IMR-90 (cell line): ENCODE results near the gene PITPNB. TPM values are rescaled to one million over a fixed set of nuclear protein-coding genes. Genes with fewer than 3 reads are reported as not detected.

Source experiments
- ATAC-seq: fragments of 200-7000 bp; cut with Tn5 transposase; 2 replicates; pipeline ENCODE4 v1.9.1; 2020; ENCODE audit warnings: low read depth, mild to moderate bottlenecking, moderate library complexity
- BruUV-seq: library from RNA; stranded (reverse); fragments of 400-500 nt; replicated peaks from 2 replicates; lab custom pipeline; 2021; lab: Mats Ljungman, UMichigan
- CTCF ChIA-PET: fragments of 300-600 bp; formaldehyde crosslinking; extraction: SDS; loops from one replicate; lab custom pipeline; 2021; ENCODE audit warnings: antibody characterized with exemption; lab: Yijun Ruan, JAX
- POLR2A ChIA-PET: fragments of 300-600 bp; sonication (Branson Sonifier 250); formaldehyde crosslinking; loops from one replicate; lab custom pipeline; 2022; ENCODE audit warnings: antibody characterized with exemption; ENCODE audit not compliant: unreplicated experiment; lab: Charles Lee
- DNase-seq: peaks from one replicate; pipeline ENCODE4 v3.0.0; 2013
- H2AFZ ChIP-seq: replicated peaks from 2 replicates; pipeline ENCODE3; 2013; ENCODE audit warnings: low read length, mild to moderate bottlenecking; ENCODE audit not compliant: poor library complexity
- H2AK5ac ChIP-seq: 2 replicates; pipeline ENCODE4 v1.6.1; 2013; ENCODE audit warnings: low read depth, low read length, inconsistent platforms
- H2AK9ac ChIP-seq: replicated peaks from 2 replicates; pipeline ENCODE3; 2013; ENCODE audit warnings: mild to moderate bottlenecking, low read depth, low read length, moderate library complexity; ENCODE audit not compliant: poor library complexity
- H2BK120ac ChIP-seq: 2 replicates; pipeline ENCODE4 v1.6.1; 2013; ENCODE audit warnings: low read depth, low read length, inconsistent platforms
- H2BK15ac ChIP-seq: 3 replicates; pipeline ENCODE4 v1.6.1; 2013; ENCODE audit warnings: low read depth, low read length, inconsistent platforms
- H2BK20ac ChIP-seq: 2 replicates; pipeline ENCODE4 v1.6.1; 2013; ENCODE audit warnings: low read depth, mild to moderate bottlenecking, inconsistent platforms, low read length, moderate library complexity
- H2BK5ac ChIP-seq: 2 replicates; pipeline ENCODE4 v1.6.1; 2013; ENCODE audit warnings: mild to moderate bottlenecking, low read depth, low read length, inconsistent platforms; ENCODE audit not compliant: poor library complexity, severe bottlenecking
- H3K14ac ChIP-seq: replicated peaks from 2 replicates; pipeline ENCODE4 v1.6.1; 2013; ENCODE audit warnings: low read depth, low read length, inconsistent platforms
- H3K18ac ChIP-seq: 2 replicates; pipeline ENCODE4 v1.6.1; 2013; ENCODE audit warnings: low read depth, low read length, control low read depth
- H3K23ac ChIP-seq: 2 replicates; pipeline ENCODE4 v1.6.1; 2013; ENCODE audit warnings: low read depth, low read length, inconsistent platforms
- H3K27ac ChIP-seq: 2 replicates; pipeline ENCODE4 v1.5.1; 2013; ENCODE audit warnings: mild to moderate bottlenecking, control low read depth, low read length; ENCODE audit not compliant: insufficient read depth
- H3K27me3 ChIP-seq: 2 replicates; pipeline ENCODE4 v1.6.1; 2013; ENCODE audit warnings: low read length; ENCODE audit not compliant: control insufficient read depth, insufficient read depth
- H3K36me3 ChIP-seq: 2 replicates; pipeline ENCODE4 v1.6.1; 2013; ENCODE audit warnings: low read length, mixed read lengths; ENCODE audit not compliant: control insufficient read depth, insufficient read depth
- H3K4ac ChIP-seq: 2 replicates; pipeline ENCODE4 v1.6.1; 2013; ENCODE audit warnings: low read depth, low read length, inconsistent platforms
- H3K4me1 ChIP-seq: 2 replicates; pipeline ENCODE4 v1.6.1; 2013; ENCODE audit warnings: low read length, mixed read lengths; ENCODE audit not compliant: control insufficient read depth, insufficient read depth
- H3K4me2 ChIP-seq: 2 replicates; pipeline ENCODE4 v1.6.1; 2013; ENCODE audit warnings: low read depth, mild to moderate bottlenecking, control low read depth, low read length, moderate library complexity
- H3K4me3 ChIP-seq: 2 replicates; pipeline ENCODE4 v1.5.1; 2013; ENCODE audit warnings: low read depth, mild to moderate bottlenecking, control low read depth, low read length, moderate library complexity; ENCODE audit not compliant: insufficient read depth
- H3K56ac ChIP-seq: 2 replicates; pipeline ENCODE4 v1.6.1; 2013; ENCODE audit warnings: low read length, inconsistent platforms; ENCODE audit not compliant: insufficient read depth; ENCODE audit errors: extremely low read depth
- H3K79me1 ChIP-seq, 2 experiments: 2 replicates each; pipeline ENCODE4 v1.6.1; 2013; ENCODE audit warnings: low read length in 2 of 2, inconsistent platforms in 1 of 2, low read depth in 1 of 2
- H3K9ac ChIP-seq: 2 replicates; pipeline ENCODE4 v1.6.1; 2013; ENCODE audit warnings: low read depth, low read length, control low read depth
- H3K9me1 ChIP-seq: 2 replicates; pipeline ENCODE4 v1.6.1; 2013; ENCODE audit warnings: low read length, inconsistent platforms; ENCODE audit not compliant: insufficient read depth
- H3K9me3 ChIP-seq: 2 replicates; pipeline ENCODE4 v1.6.1; 2013; ENCODE audit warnings: low read length; ENCODE audit not compliant: control insufficient read depth, insufficient read depth
- H4K20me1 ChIP-seq: 2 replicates; pipeline ENCODE4 v1.6.1; 2013; ENCODE audit warnings: low read length, inconsistent platforms; ENCODE audit not compliant: insufficient read depth
- H4K5ac ChIP-seq: 2 replicates; pipeline ENCODE4 v1.6.1; 2013; ENCODE audit warnings: mild to moderate bottlenecking, low read depth, low read length, control low read depth
- H4K8ac ChIP-seq, 2 experiments: 2 replicates each; pipeline ENCODE4 v1.6.1; 2013; ENCODE audit warnings: low read depth in 2 of 2, low read length in 2 of 2, control low read depth in 1 of 2, inconsistent platforms in 1 of 2
- H4K91ac ChIP-seq: 2 replicates; pipeline ENCODE4 v1.6.1; 2013; ENCODE audit warnings: low read depth, low read length, inconsistent platforms; ENCODE audit not compliant: insufficient read depth
- FOS ChIP-seq: fragments of 150-350 bp; IDR thresholded peaks from 2 replicates; pipeline ENCODE4 v1.6.1; 2016; ENCODE audit warnings: low read depth, low read length
- MAFK ChIP-seq: IDR thresholded peaks from 2 replicates; pipeline ENCODE4 v1.6.1; 2012; ENCODE audit warnings: low read depth, low read length, improper control_type of control experiment
- RFX5 ChIP-seq: IDR thresholded peaks from 2 replicates; pipeline ENCODE4 v1.8.0; 2012; ENCODE audit warnings: low read depth, mild to moderate bottlenecking, low read length, moderate library complexity
- SMC3 ChIP-seq: fragments of 150-350 bp; IDR thresholded peaks from 2 replicates; pipeline ENCODE4 v1.6.1; 2016; ENCODE audit warnings: low read depth, mild to moderate bottlenecking, antibody characterized with exemption, low read length, moderate library complexity
- WGBS, 2 experiments: methylation state at CpG; one replicate each; pipeline versions ENCODE4 v1.1.5 to v1.1.7; 2013; ENCODE audit warnings: missing lambda C conversion rate in 2 of 2; ENCODE audit not compliant: insufficient read length in 1 of 2; ENCODE audit errors: extremely low coverage in 2 of 2; 5-methylcytosine and 5-hydroxymethylcytosine counted together
- dilution Hi-C: fragments of 300-500 bp; cut with HindIII; formaldehyde crosslinking; loops from one replicate; pipeline ENCODE4 v1.14.3; 2018; ENCODE audit warnings: low sequenced_read_pairs; ENCODE audit not compliant: unreplicated experiment
- in situ Hi-C: fragments of 300-500 bp; cut with MboI; formaldehyde crosslinking; loops from 3 replicates; pipeline ENCODE4 v1.14.3; 2019; ENCODE audit warnings: low sequenced_read_pairs, inconsistent platforms, mixed read lengths
- intact Hi-C: fragments of 100-400 bp; cut with micrococcal nuclease; formaldehyde crosslinking; loops from 2 replicates; pipeline ENCODE4 v1.10.0; 2022
- polyA plus RNA-seq, 3 experiments: library from polyadenylated mRNA; depleted of rRNA; stranded (reverse); fragments of >200 nt; gene quantifications; 2 replicates each; pipeline ENCODE4 v1.2.3, GENCODE V29; 2012; ENCODE audit warnings: low replicate concordance in 1 of 3
- total RNA-seq: library from RNA; depleted of rRNA; stranded (reverse); fragments of >200 nt; gene quantifications from 2 replicates; pipeline ENCODE4 v1.2.3, GENCODE V29; 2012

The PITPNB gene
- total and polyA plus RNA-seq, 2 of the 4 experiments (the other 2 are of a cell fraction), result 19.7 to 54.5 TPM

- H3K27me3 ChIP-seq, result no peaks in the 10 kb centered on the region
- no peak overlapping the region for H2BK5ac ChIP-seq
- no peak overlapping the region for H3K4ac ChIP-seq
- intact Hi-C loops, result loop anchor here (10.0 kb wide), 2 partner anchors 196 to 274 kb away; no protein-coding TSS in a partner anchor
- no peak overlapping the region for H3K18ac ChIP-seq
- H3K56ac ChIP-seq, result no peak overlapping the region
- 67% methylated on average over 6 of the region's 18 CpGs; no CpG with 5 or more reads in 1 of the 2 experiments for WGBS, 2 experiments
- no peaks in the 10 kb centered on the region for H4K20me1 ChIP-seq
- in situ Hi-C loops, result loop anchor here (10.0 kb wide), 1 partner anchor 404 kb away; no protein-coding TSS in a partner anchor
- no peak overlapping the region for H3K4me2 ChIP-seq
- H2AK9ac ChIP-seq, result no peak overlapping the region
- H2BK120ac ChIP-seq, result no peak overlapping the region
- H3K36me3 ChIP-seq, result no peaks in the 10 kb centered on the region
- peaks cover 17% of the 10 kb centered on the region for H3K4me1 ChIP-seq
- H3K9ac ChIP-seq, result no peak overlapping the region
- POLR2A ChIA-PET, result no interaction called here
- H3K9me1 ChIP-seq, result 0 out of 2 replicates have a peak, but pooled peaks cover 3% of the 10 kb centered on the region
- H4K8ac ChIP-seq, result no peak overlapping the region
- peak overlapping the region; percentile 9 for H2AFZ ChIP-seq
- no peaks in the 10 kb centered on the region for H3K79me1 ChIP-seq
- H2BK20ac ChIP-seq, result no peak overlapping the region
- no peak overlapping the region for H2BK15ac ChIP-seq
- no peak overlapping the region for H3K14ac ChIP-seq
- no peak overlapping the region for H4K91ac ChIP-seq
- CTCF ChIA-PET, result no interaction called here
- DNase-seq, result no peak
- ATAC-seq, result no peak
- dilution Hi-C loops, result no loop called here
- no peak overlapping the region for H3K23ac ChIP-seq
- no peaks in the 10 kb centered on the region for H3K9me3 ChIP-seq
- no peak overlapping the region for H3K4me3 ChIP-seq
- no TSS peak for BruUV-seq
- no peak overlapping the region for H4K5ac ChIP-seq
- TF ChIP-seq SMC3 (no peak), RFX5 (no peak), MAFK (peak; percentile 81), FOS (no peak)
- H2AK5ac ChIP-seq, result peak overlapping the region; percentile 24; the same call in 1 of the 2 replicates
- H3K27ac ChIP-seq, result no peak overlapping the region
These were observed 110.4 kb downstream of the PITPNB start for GRCh38 chr22:27808451-27809225.
